SK-N-SH (cell line): ENCODE results near the gene KRTAP13-1. TPM values are rescaled to one million over a fixed set of nuclear protein-coding genes. Genes with fewer than 3 reads are reported as not detected.

Experiments
- CTCF ChIA-PET: fragments of 300-600, 350-600 bp; formaldehyde crosslinking; extraction: SDS; loops from one replicate; lab custom pipeline; 2021; lab: Yijun Ruan, JAX
- POLR2A ChIA-PET: fragments of 350-600 bp; sonication (Branson Sonifier 250); formaldehyde crosslinking; extraction: SDS; loops from one replicate; lab custom pipeline; 2020; ENCODE audit warnings: antibody characterized with exemption, inconsistent platforms; lab: Yijun Ruan, JAX
- DNase-seq: peaks from one replicate; pipeline ENCODE4 v3.0.0; 2012
- H2AFZ ChIP-seq: fragments of 200-600 bp; sonication (generic); 2 replicates; pipeline ENCODE4 v1.8.1; 2016; ENCODE audit warnings: antibody characterized with exemption, mild to moderate bottlenecking, low read depth
- H3F3A ChIP-seq: fragments of 200-600 bp; sonication (generic); replicated peaks from 2 replicates; pipeline ENCODE3; 2016; ENCODE audit warnings: antibody characterized with exemption, mild to moderate bottlenecking; ENCODE audit not compliant: insufficient read depth
- H3K27ac ChIP-seq, 2 experiments: fragments of 200-500 bp in 1 of 2; fragments of 200-600 bp in 1 of 2; sonication (Bioruptor generic) in 1 of 2; sonication (generic), shearing (Covaris generic) in 1 of 2; 2 replicates each; pipeline versions ENCODE4 v1.5.1 to v1.6.1; 2014 to 2016; ENCODE audit warnings: low read depth in 2 of 2, inconsistent platforms in 1 of 2, low read length in 1 of 2, mild to moderate bottlenecking in 1 of 2, mixed read lengths in 1 of 2
- H3K27me3 ChIP-seq: fragments of 200-600 bp; sonication (generic), shearing (Covaris generic); 2 replicates; pipeline ENCODE4 v1.6.1; 2016; ENCODE audit warnings: mixed run types; ENCODE audit not compliant: insufficient read depth
- H3K36me3 ChIP-seq, 2 experiments: fragments of 200-500 bp in 1 of 2; fragments of 200-600 bp in 1 of 2; sonication (Bioruptor generic) in 1 of 2; sonication (generic) in 1 of 2; replicated peaks in 1 of 2; 2 replicates each; pipeline versions ENCODE3 to v1.5.1; 2014 to 2016; ENCODE audit warnings: low read length in 1 of 2, mild to moderate bottlenecking in 1 of 2; ENCODE audit not compliant: insufficient read depth in 2 of 2, control insufficient read depth in 1 of 2
- H3K4me1 ChIP-seq, 2 experiments: fragments of 200-500 bp in 1 of 2; fragments of 200-600 bp in 1 of 2; sonication (Bioruptor generic) in 1 of 2; sonication (generic), shearing (Covaris generic) in 1 of 2; 2 replicates each; pipeline versions ENCODE4 v1.5.1 to v1.6.1; 2014 to 2016; ENCODE audit warnings: low read depth in 1 of 2, low read length in 1 of 2, mixed run types in 1 of 2; ENCODE audit not compliant: insufficient read depth in 2 of 2, control insufficient read depth in 1 of 2
- H3K4me2 ChIP-seq: fragments of 200-600 bp; sonication (generic), shearing (Covaris generic); 2 replicates; pipeline ENCODE4 v1.6.1; 2017; ENCODE audit warnings: mixed run types
- H3K4me3 ChIP-seq, 2 experiments: fragments of 200-500 bp in 1 of 2; fragments of 200-600 bp in 1 of 2; sonication (Bioruptor generic) in 1 of 2; sonication (generic), shearing (Covaris generic) in 1 of 2; 2 replicates each; pipeline versions ENCODE4 v1.5.1 to v1.8.1; 2014 to 2016; ENCODE audit warnings: low read depth in 2 of 2, inconsistent platforms in 1 of 2, low read length in 1 of 2, mild to moderate bottlenecking in 1 of 2, mixed read lengths in 1 of 2, moderate library complexity in 1 of 2
- H3K79me2 ChIP-seq: fragments of 200-600 bp; sonication (generic); 2 replicates; pipeline ENCODE4 v1.8.1; 2017; ENCODE audit warnings: mild to moderate bottlenecking; ENCODE audit not compliant: insufficient read depth
- H3K9ac ChIP-seq: fragments of 200-600 bp; sonication (generic); 2 replicates; pipeline ENCODE4 v1.6.1; 2017; ENCODE audit warnings: mixed run types
- H3K9me2 ChIP-seq: fragments of 200-600 bp; sonication (generic); 2 replicates; pipeline ENCODE4 v1.6.1; 2017; ENCODE audit warnings: mixed run types
- H3K9me3 ChIP-seq: fragments of 200-600 bp; sonication (generic); 2 replicates; pipeline ENCODE4 v1.6.1; 2017; ENCODE audit warnings: mixed run types, mild to moderate bottlenecking, moderate library complexity
- H4K20me1 ChIP-seq: fragments of 200-600 bp; sonication (generic); 2 replicates; pipeline ENCODE4 v1.6.1; 2017; ENCODE audit warnings: mild to moderate bottlenecking, mixed run types; ENCODE audit not compliant: insufficient read depth
- CTCF ChIP-seq: fragments of 200-600 bp; sonication (generic); IDR thresholded peaks from 2 replicates; pipeline ENCODE4 v1.6.1; 2017; ENCODE audit warnings: antibody characterized with exemption, mild to moderate bottlenecking, moderate library complexity
- ELF1 ChIP-seq: IDR thresholded peaks from 2 replicates; pipeline ENCODE4 v1.4.0; 2012
- FOXJ3 ChIP-seq: sonication (generic); formaldehyde crosslinking; IDR thresholded peaks from 2 replicates; pipeline ENCODE4 v1.5.1; 2020; ENCODE audit warnings: mild to moderate bottlenecking, missing genetic modification reagents
- GABPA ChIP-seq: IDR thresholded peaks from 2 replicates; pipeline ENCODE4 v1.4.0; 2012; ENCODE audit warnings: low read depth, mild to moderate bottlenecking
- MAX ChIP-seq: IDR thresholded peaks from 2 replicates; pipeline ENCODE4 v1.4.0; 2012; ENCODE audit warnings: low read depth
- MEF2A ChIP-seq: IDR thresholded peaks from 2 replicates; pipeline ENCODE4 v1.4.0; 2012; ENCODE audit warnings: low read depth, borderline replicate concordance
- MXI1 ChIP-seq: IDR thresholded peaks from 2 replicates; pipeline ENCODE4 v1.6.1; 2012; ENCODE audit warnings: mild to moderate bottlenecking, low read depth, low read length, improper control_type of control experiment
- NFIC ChIP-seq: IDR thresholded peaks from 2 replicates; pipeline ENCODE4 v1.4.0; 2012; ENCODE audit warnings: borderline replicate concordance
- RAD21 ChIP-seq: IDR thresholded peaks from 2 replicates; pipeline ENCODE4 v1.6.1; 2012; ENCODE audit warnings: mild to moderate bottlenecking, low read length
- RFX5 ChIP-seq: IDR thresholded peaks from 2 replicates; pipeline ENCODE4 v1.6.1; 2012; ENCODE audit warnings: mild to moderate bottlenecking, improper control_type of control experiment, low read length
- RXRA ChIP-seq: IDR thresholded peaks from 2 replicates; pipeline ENCODE4 v1.4.0; 2012; ENCODE audit warnings: low read depth, mild to moderate bottlenecking, borderline replicate concordance
- SMC3 ChIP-seq: IDR thresholded peaks from 2 replicates; pipeline ENCODE4 v1.6.1; 2012; ENCODE audit warnings: low read depth, low read length, improper control_type of control experiment
- TEAD4 ChIP-seq: IDR thresholded peaks from 2 replicates; pipeline ENCODE4 v1.4.0; 2012; ENCODE audit warnings: mild to moderate bottlenecking, borderline replicate concordance; ENCODE audit not compliant: insufficient read depth
- WGBS: methylation state at CpG from one replicate; pipeline ENCODE4 v1.1.6; 2017; ENCODE audit warnings: low lambda C conversion rate; 5-methylcytosine and 5-hydroxymethylcytosine counted together
- polyA plus RNA-seq, 3 experiments: library from polyadenylated mRNA; depleted of rRNA; stranded (reverse); fragments of >200 nt; gene quantifications; 2 replicates each; pipeline ENCODE4 v1.2.3, GENCODE V29; 2012

KRTAP13-1 gene
- polyA plus RNA-seq, 1 of the 3 experiments (the other 2 are of a cell fraction): not detected

GRCh38 chr21:30437010-30437565, 41.3 kb downstream of the KRTAP13-1 start:
- 5% methylated on average over 3 of the region's 3 CpGs for WGBS
- no peaks in the 10 kb centered on the region for H3K79me2 ChIP-seq
- no peak overlapping the region for H3K27ac ChIP-seq
- no peaks in the 10 kb centered on the region for H3F3A ChIP-seq
- H4K20me1 ChIP-seq: no peaks in the 10 kb centered on the region
- no peak for DNase-seq
- H3K4me2 ChIP-seq: no peak overlapping the region
- no peaks in the 10 kb centered on the region for H3K9me2 ChIP-seq
- H2AFZ ChIP-seq: no peak overlapping the region
- no peaks in the 10 kb centered on the region for H3K36me3 ChIP-seq
- H3K4me3 ChIP-seq: no peak overlapping the region
- POLR2A ChIA-PET: no interaction called here
- TF ChIP-seq RFX5 (no peak), NFIC (no peak), GABPA (no peak), MXI1 (no peak), TEAD4 (no peak), CTCF (no peak), MEF2A (no peak), ELF1 (no peak), RXRA (no peak), RAD21 (no peak), SMC3 (no peak)
- TF ChIP-seq, all 33 proteins: peak for 0
- Histone ChIP-seq H3K4me1 (no peaks in the 10 kb centered on the region), H3K9ac (no peak overlapping the region), H3K27me3 (peaks cover 5% of the 10 kb centered on the region; the same call in 1 of the 2 replicates), H3K9me3 (no peaks in the 10 kb centered on the region)
- CTCF ChIA-PET: no interaction called here

GRCh38 chr21:30439975-30440374, 44.1 kb downstream of the KRTAP13-1 start, which contains the start of gene KRTAP15-1:
TSS of gene KRTAP15-1 (plus strand) at chr21:30440275. CDS start at chr21:30440328, 53 bp downstream.
- Histone ChIP-seq H3K9me3 (no peaks in the 10 kb centered on the region), H3K27ac (no peak within 1 kb of the TSS), H4K20me1 (no peaks in the 10 kb centered on the region), H3K9ac (no peak within 1 kb of the TSS), H3F3A (no peaks in the 10 kb centered on the region), H3K4me1 (no peaks in the 10 kb centered on the region), H3K36me3 (no peaks in the 10 kb centered on the region), H2AFZ (no peak within 1 kb of the TSS), H3K9me2 (no peaks in the 10 kb centered on the region), H3K4me3 (no peak within 1 kb of the TSS), H3K79me2 (no peaks in the 10 kb centered on the region), H3K4me2 (no peak within 1 kb of the TSS), H3K27me3 (peaks cover 5% of the 10 kb centered on the region; the same call in 1 of the 2 replicates)
- no peak for TF ChIP-seq NFIC
- TF ChIP-seq FOXJ3 (CRISPR knock-in tag): no peak
- TF ChIP-seq MAX: no peak
- TF ChIP-seq MEF2A: no peak
- 27% methylated on average over 5 of the region's 5 CpGs for WGBS
- POLR2A ChIA-PET: no interaction called here
- CTCF ChIA-PET: no interaction called here
- DNase-seq: no peak
